HG02981 (cell line): ENCODE data around the gene ADH4.
"Not testable (repeated sequence)": the region's sequence is repeated elsewhere in the genome, so short reads cannot be mapped to it uniquely, and the experiment has no call there.

ENCODE experiments used
- ATAC-seq: cut with Tn5 transposase; IDR thresholded peaks from one replicate; pipeline ENCODE4 v1.9.1; 2021; ENCODE audit warnings: mild to moderate bottlenecking, moderate library complexity; ENCODE audit not compliant: unreplicated experiment

Gene ADH4

GRCh38 chr4:99084595-99084994, 59.5 kb downstream of the ADH4 start:
- no peak for ATAC-seq

DNA sequence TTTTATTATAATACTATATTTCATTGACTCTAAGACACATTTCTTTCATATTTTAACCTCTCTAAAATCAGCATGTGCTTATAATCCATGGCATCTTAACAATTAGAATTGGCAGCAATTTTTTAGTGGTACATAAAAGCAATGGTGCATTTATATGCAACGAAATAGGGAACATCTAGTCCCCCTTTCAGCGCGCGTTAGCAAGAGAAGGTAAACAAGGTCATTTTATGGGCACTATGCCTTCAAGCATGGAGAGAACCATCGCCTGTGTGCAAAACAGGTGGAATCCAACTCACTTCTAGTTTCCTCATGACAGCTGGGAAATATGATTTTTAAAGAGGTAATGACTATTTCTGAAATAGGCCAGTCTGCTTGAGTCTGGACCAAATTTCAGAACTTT, 61.9 kb downstream of the ADH4 start:
- ATAC-seq: no peak

DNA sequence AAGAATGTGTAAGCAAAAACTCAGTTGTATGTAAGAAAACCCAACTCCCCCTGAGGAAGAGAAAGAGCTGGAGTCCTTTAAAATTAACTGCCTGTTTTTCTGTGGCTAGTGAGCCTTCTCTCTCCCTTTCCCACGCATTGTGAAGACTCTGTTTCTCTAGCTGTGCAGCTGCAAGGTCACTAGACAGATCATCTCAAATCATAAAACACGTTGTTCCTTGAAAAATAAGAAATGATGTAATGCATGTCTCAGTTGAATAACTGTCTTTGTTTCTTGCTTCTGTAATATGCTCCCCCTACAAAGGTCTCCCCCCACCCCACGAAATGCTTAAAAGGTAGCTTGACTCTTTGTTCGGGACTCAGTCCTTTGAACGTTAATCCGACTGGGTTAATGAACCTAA, 63.2 kb downstream of the ADH4 start:
- not testable (repeated sequence) for ATAC-seq

DNA sequence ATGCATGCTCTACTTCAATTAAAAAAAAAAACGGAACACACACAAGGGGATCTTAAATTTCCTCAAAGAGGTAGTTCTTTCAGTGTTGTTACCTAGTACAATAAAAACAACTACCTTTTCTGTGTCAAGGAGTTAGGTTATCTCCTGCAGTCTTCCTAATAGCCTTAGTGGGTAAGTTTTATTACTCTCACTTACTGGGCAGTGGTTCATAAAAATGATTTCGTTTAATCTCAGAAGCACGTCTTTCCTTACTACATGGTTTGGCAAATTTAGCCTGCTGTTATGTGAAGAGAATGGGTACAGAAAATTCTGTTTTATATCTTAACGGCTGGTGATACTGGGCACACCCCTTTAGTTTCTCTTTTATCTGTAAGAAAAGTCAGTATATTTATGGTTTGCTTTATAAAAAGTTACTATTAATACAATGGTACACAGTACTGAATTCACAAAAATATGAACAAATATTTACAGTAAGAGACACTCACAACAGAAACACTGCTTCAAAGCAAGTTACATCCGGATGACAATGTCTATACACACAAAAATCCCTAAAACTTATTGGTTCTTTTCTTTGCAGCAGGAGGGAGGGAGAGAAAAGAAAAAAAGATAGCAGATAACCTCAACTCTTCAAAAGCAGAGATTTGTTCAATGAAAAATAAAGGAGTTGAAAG, 64.3 kb downstream of the ADH4 start:
- no peak for ATAC-seq

DNA sequence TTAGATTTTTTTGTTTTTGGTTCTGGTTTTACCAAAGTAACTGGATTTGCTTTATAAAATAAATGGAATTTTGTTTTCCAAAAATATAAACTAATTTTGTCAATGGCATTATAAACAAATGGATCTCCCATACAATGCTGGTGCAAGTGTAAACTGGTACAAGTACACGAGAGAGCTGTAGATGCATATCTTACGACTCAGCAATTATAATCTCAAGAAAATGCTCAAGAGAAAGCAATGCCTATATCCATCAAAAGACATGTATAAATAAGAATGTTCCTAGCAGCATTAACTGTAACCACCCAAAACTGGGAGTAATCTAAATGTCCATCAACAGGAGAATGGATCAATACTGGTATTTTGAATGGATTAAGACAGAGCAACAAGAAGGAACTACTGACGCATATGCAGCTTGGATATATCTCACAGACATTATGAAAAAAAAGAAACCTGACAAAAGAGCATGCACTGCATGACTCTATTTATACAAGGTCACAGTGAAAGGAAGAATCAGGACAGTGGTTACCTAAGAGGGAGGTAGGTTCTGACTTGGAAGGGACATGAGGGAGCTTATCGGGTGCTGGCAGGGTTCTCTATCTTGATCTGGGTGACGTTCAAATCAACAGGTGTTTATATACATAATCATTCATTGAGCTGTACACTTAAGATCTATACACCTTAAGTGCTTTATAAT, 65.0 kb downstream of the ADH4 start:
- no peak for ATAC-seq

GRCh38 chr4:99078336-99078735, 65.8 kb downstream of the ADH4 start:
- ATAC-seq: no peak

GRCh38 chr4:99077177-99077576, 66.9 kb downstream of the ADH4 start:
- no peak for ATAC-seq

DNA sequence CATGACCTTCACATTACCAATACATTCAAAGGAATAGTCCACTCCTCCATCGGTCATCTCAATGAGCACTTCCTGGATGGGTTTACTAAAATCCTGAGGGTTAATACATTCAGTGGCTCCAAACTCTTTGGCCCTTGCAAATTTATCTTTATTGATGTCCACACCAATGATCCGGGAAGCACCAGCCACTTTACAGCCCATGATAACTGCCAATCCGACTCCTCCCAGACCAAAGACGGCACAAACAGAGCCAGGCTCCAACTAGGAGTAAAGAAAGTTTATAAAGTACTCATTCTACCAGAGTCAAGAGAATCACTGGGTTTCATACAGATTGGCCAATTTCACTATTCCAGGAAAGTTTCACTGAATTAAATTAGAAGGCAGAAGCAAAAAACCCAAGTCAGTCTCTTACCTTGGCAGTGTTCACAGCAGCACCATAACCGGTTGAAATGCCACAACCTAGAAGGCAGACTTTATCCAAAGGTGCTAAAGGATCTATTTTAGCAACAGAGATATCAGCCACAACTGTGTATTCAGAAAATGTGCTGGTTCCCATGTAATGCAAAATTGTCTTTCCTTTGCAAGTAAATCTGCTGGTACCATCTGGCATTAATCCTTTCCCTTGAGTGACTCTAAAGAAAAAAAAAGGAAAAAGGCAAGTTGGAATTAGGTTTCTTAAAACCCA, 67.7 kb downstream of the ADH4 start:
- ATAC-seq: no peak

DNA sequence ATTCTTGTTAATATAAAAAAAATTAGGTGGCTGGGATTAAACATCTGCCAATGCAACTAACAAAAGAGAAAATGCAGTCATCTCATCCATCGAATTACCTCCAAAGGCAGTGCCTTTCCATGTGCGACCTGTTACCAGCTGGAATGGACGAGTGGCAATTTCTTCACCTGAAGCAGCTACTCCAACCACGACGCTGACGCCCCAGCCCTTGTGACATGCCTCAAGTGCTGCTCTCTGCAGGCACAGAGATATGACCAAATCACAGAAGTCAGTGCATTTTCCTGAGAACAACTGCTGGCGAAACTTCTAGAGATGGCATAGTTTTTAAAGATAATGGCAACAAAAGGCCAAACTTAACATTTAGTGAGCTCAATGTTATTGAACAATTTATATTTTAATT, 69.3 kb downstream of the ADH4 start:
- ATAC-seq: no peak
